OCI-LY7 (cell line): ENCODE results near the gene ZNF385D. TPM values are rescaled to one million over a fixed set of nuclear protein-coding genes. Genes with fewer than 3 reads are reported as not detected.

Experiments used
- BruUV-seq: library from RNA; stranded (reverse); fragments of 400-500 nt; replicated peaks from 2 replicates; lab custom pipeline; 2021; lab: Mats Ljungman, UMichigan
- CTCF ChIA-PET: fragments of 300-600 bp; sonication (Branson Sonifier 250); formaldehyde crosslinking; loops from one replicate; lab custom pipeline; 2022; ENCODE audit warnings: antibody characterized with exemption; ENCODE audit not compliant: unreplicated experiment; lab: Charles Lee
- POLR2A ChIA-PET: fragments of 300-600 bp; sonication (Branson Sonifier 250); formaldehyde crosslinking; loops from one replicate; lab custom pipeline; 2022; ENCODE audit warnings: antibody characterized with exemption; lab: Charles Lee
- DNase-seq: peaks from one replicate; pipeline ENCODE4 v3.0.0-alpha.2; 2015; ENCODE audit warnings: low spot score
- H2AFZ ChIP-seq: fragments of 200-600 bp; sonication (generic), shearing (Covaris generic); 2 replicates; pipeline ENCODE4 v1.6.1; 2014; ENCODE audit warnings: mild to moderate bottlenecking, antibody characterized with exemption, low read length, moderate library complexity
- H3K27ac ChIP-seq: fragments of 200-600 bp; sonication (generic); 2 replicates; pipeline ENCODE4 v1.5.1; 2014; ENCODE audit warnings: mixed run types, low read depth, mild to moderate bottlenecking, moderate library complexity, low read length, inconsistent platforms; ENCODE audit not compliant: poor library complexity, severe bottlenecking
- H3K36me3 ChIP-seq: fragments of 200-600 bp; sonication (generic); 2 replicates; pipeline ENCODE4 v1.6.1; 2014; ENCODE audit warnings: mild to moderate bottlenecking, antibody characterized with exemption, low read length, moderate library complexity, mixed read lengths; ENCODE audit not compliant: insufficient read depth
- H3K4me1 ChIP-seq: fragments of 200-600 bp; sonication (generic); 2 replicates; pipeline ENCODE4 v1.5.1; 2014; ENCODE audit warnings: mild to moderate bottlenecking, low read length; ENCODE audit not compliant: insufficient read depth, poor library complexity, severe bottlenecking
- H3K4me2 ChIP-seq: fragments of 200-600 bp; sonication (generic); 2 replicates; pipeline ENCODE4 v1.6.1; 2014; ENCODE audit warnings: mild to moderate bottlenecking, low read length
- H3K4me3 ChIP-seq: fragments of 200-600 bp; sonication (generic); 2 replicates; pipeline ENCODE4 v1.5.1; 2014; ENCODE audit warnings: mild to moderate bottlenecking, low read depth, low read length; ENCODE audit not compliant: poor library complexity, severe bottlenecking
- H3K79me2 ChIP-seq: fragments of 200-600 bp; sonication (generic); 2 replicates; pipeline ENCODE4 v1.6.1; 2016; ENCODE audit warnings: low read depth, mild to moderate bottlenecking, low read length, moderate library complexity, mixed read lengths; ENCODE audit not compliant: insufficient read depth
- H3K9me2 ChIP-seq: fragments of 200-600 bp; sonication (generic); 2 replicates; pipeline ENCODE4 v1.6.1; 2016; ENCODE audit warnings: mild to moderate bottlenecking, low read length, mixed read lengths; ENCODE audit not compliant: insufficient read depth
- H3K9me3 ChIP-seq: fragments of 200-600 bp; sonication (generic); 2 replicates; pipeline ENCODE4 v1.6.1; 2014; ENCODE audit warnings: mild to moderate bottlenecking, mixed run types, low read length, mixed read lengths
- H4K20me1 ChIP-seq: fragments of 200-600 bp; sonication (generic); 2 replicates; pipeline ENCODE4 v1.6.1; 2014; ENCODE audit warnings: mild to moderate bottlenecking, antibody characterized with exemption, low read length, moderate library complexity, mixed read lengths; ENCODE audit not compliant: insufficient read depth
- EZH2phosphoT487 ChIP-seq: fragments of 200-600 bp; sonication (generic); IDR thresholded peaks from 2 replicates; pipeline ENCODE4 v1.6.1; 2018; ENCODE audit warnings: low read depth, borderline replicate concordance, mild to moderate bottlenecking, mixed run types, antibody characterized with exemption, low read length, moderate library complexity, mixed read lengths
- intact Hi-C: fragments of 100-400 bp; cut with micrococcal nuclease; formaldehyde crosslinking; loops from one replicate; pipeline ENCODE4 v1.10.0; 2022; ENCODE audit not compliant: unreplicated experiment
- total RNA-seq, 2 experiments: library from RNA; depleted of rRNA in 1 of 2; stranded (reverse); fragments of >200 nt in 1 of 2; shearing (Covaris generic) in 1 of 2; gene quantifications; 2 replicates each; pipeline ENCODE4 v1.2.3, GENCODE V29; 2014 to 2022
- TF ChIP-seq, protein P1 (sequence below): fragments of 200-600 bp; sonication (generic); conservative IDR thresholded peaks from 2 replicates; pipeline ENCODE4 v1.5.1; 2014; ENCODE audit warnings: mild to moderate bottlenecking, antibody characterized with exemption, low read length, moderate library complexity, mixed read lengths

ZNF385D gene
- total RNA-seq, 2 experiments from 2014 or later, result 0.13 TPM; not detected in 1

DNA sequence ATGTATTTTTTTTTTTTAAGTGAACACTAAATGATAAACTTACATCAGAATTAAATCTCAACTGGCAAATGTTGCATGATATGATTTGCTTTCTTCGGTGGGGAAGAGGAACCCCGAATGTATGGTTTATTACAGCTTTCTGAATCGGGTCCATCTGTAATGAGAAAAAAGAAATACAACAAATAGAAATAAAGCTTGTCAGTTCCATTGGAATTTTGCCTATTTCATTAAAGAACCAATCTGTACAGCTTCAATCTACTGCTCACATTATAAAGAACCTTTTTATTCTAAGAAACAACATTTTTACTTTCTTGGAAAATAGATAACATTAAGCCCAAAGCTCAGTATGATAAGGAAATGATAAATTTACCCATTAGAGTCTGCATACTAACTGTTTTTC lies 186.5 kb downstream of the ZNF385D start:
- POLR2A ChIA-PET, result no interaction called here
- Histone ChIP-seq H3K4me1 (no peaks in the 10 kb centered on the region), H3K9me2 (no peaks in the 10 kb centered on the region), H3K79me2 (no peaks in the 10 kb centered on the region), H3K36me3 (no peaks in the 10 kb centered on the region), H3K4me3 (no peak overlapping the region), H3K4me2 (no peak overlapping the region), H4K20me1 (no peaks in the 10 kb centered on the region), H3K27ac (no peak overlapping the region), H2AFZ (no peak overlapping the region), H3K9me3 (no peaks in the 10 kb centered on the region)
- no peak for TF ChIP-seq EZH2phosphoT487
- TF ChIP-seq, protein P1, sequence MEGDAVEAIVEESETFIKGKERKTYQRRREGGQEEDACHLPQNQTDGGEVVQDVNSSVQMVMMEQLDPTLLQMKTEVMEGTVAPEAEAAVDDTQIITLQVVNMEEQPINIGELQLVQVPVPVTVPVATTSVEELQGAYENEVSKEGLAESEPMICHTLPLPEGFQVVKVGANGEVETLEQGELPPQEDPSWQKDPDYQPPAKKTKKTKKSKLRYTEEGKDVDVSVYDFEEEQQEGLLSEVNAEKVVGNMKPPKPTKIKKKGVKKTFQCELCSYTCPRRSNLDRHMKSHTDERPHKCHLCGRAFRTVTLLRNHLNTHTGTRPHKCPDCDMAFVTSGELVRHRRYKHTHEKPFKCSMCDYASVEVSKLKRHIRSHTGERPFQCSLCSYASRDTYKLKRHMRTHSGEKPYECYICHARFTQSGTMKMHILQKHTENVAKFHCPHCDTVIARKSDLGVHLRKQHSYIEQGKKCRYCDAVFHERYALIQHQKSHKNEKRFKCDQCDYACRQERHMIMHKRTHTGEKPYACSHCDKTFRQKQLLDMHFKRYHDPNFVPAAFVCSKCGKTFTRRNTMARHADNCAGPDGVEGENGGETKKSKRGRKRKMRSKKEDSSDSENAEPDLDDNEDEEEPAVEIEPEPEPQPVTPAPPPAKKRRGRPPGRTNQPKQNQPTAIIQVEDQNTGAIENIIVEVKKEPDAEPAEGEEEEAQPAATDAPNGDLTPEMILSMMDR, result no peak
- CTCF ChIA-PET, result no interaction called here
- DNase-seq, result no peak
- no TSS peak for BruUV-seq
- intact Hi-C loops, result no loop called here

DNA sequence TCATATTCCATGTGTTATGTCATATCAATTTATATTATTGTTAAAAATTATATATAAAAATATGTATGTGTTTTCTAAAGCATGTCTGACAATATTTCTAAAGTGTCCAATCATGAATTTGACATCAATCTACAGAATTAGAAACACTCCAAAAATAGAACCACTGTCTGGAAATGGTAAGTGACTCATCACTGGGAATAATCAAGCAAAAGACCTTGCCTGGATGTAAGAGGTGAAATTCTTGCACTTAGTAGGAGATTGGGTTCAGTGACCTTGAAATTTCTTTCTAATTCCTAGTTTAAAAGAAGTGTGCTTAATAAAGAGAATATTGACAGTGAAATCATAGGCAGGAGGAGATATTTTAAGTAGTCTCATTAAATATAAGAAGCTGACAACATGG lies 188.8 kb downstream of the ZNF385D start:
- no peaks in the 10 kb centered on the region for H3K9me2 ChIP-seq
- H3K9me3 ChIP-seq, result no peaks in the 10 kb centered on the region
- H3K4me3 ChIP-seq, result no peak overlapping the region
- no peaks in the 10 kb centered on the region for H3K4me1 ChIP-seq
- ChIA-PET POLR2A (no interaction called here), CTCF (no interaction called here)
- intact Hi-C loops, result no loop called here
- no peak for DNase-seq
- no peak overlapping the region for H3K27ac ChIP-seq
- H3K4me2 ChIP-seq, result no peak overlapping the region
- H3K36me3 ChIP-seq, result no peaks in the 10 kb centered on the region
- BruUV-seq, result no TSS peak
- no peaks in the 10 kb centered on the region for H3K79me2 ChIP-seq
- no peak overlapping the region for H2AFZ ChIP-seq
- H4K20me1 ChIP-seq, result no peaks in the 10 kb centered on the region
- TF ChIP-seq EZH2phosphoT487, result no peak
- TF ChIP-seq, protein P1, result no peak

DNA sequence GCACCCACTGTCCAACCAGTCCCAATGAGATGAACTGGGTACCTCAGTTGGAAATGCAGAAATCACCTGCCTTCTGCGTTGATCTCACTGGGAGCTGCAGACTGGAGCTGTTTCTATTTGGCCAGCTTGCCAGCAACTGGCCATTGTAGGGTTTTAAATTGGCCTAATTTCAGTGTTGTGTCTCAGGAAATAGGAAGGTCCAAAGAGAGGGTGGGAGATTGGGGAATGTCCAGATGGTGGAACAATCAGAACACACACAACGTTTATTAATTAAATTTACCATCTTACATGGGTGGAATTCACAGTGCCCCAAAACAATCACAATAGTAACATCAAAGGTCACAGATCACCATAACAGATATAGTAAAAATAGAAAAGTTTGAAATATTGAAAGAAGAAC lies 189.5 kb downstream of the ZNF385D start:
- no peak for DNase-seq
- Histone ChIP-seq H3K4me3 (no peak overlapping the region), H3K4me2 (no peak overlapping the region), H2AFZ (no peak overlapping the region), H3K36me3 (no peaks in the 10 kb centered on the region), H3K27ac (no peak overlapping the region), H3K4me1 (no peaks in the 10 kb centered on the region), H3K9me2 (no peaks in the 10 kb centered on the region), H3K9me3 (no peaks in the 10 kb centered on the region), H4K20me1 (no peaks in the 10 kb centered on the region), H3K79me2 (no peaks in the 10 kb centered on the region)
- ChIA-PET POLR2A (no interaction called here), CTCF (no interaction called here)
- TF ChIP-seq, protein P1, result no peak
- no peak for TF ChIP-seq EZH2phosphoT487
- no TSS peak for BruUV-seq
- intact Hi-C loops, result no loop called here
